Kasumi-1 (cell line): ENCODE measurements around the gene TNK2.
"Not testable (repeated sequence)": the region's sequence is repeated elsewhere in the genome, so short reads cannot be mapped to it uniquely, and the experiment has no call there.

Experiments
- DNase-seq, 2 experiments: peaks; one replicate each; lab custom pipeline; 2025; lab: John Stamatoyannopoulos, UW

Gene TNK2

GRCh38 chr3:195907934-195908693 lies at the start of gene TNK2:
TNK2 (minus strand) TSS chr3:195908551; CDS start chr3:195888588, 19,963 bp downstream.
- DNase-seq, result peak; percentile 59 to 67

GRCh38 chr3:195956577-195956976 lies 48.2 kb upstream of the TNK2 start:
- DNase-seq, result no peak

DNA sequence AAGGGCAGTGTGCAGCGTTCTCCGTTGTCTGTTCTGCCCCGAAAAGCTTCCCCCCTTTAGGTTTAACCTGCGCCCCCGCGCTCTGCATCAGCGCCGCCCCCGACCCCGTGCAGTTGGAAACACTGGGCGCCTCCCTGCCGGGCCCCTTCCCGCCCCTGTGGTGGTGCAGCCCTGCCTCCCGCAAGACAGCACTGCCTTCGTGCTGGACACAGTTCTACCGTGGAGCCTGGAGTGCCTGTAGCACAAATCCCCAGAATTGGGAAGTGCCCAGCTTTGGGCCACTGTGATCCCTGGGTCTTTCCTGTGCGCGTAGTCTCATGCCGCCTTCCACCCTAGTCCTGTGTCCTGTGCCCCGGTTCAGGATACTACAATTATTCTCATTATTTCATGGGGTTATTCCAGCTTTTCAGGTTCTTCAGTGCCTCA lies 47.1 kb upstream of the TNK2 start:
- not testable (repeated sequence) for DNase-seq

GRCh38 chr3:195954752-195955119 lies 46.4 kb upstream of the TNK2 start:
- not testable (repeated sequence) for DNase-seq

DNA sequence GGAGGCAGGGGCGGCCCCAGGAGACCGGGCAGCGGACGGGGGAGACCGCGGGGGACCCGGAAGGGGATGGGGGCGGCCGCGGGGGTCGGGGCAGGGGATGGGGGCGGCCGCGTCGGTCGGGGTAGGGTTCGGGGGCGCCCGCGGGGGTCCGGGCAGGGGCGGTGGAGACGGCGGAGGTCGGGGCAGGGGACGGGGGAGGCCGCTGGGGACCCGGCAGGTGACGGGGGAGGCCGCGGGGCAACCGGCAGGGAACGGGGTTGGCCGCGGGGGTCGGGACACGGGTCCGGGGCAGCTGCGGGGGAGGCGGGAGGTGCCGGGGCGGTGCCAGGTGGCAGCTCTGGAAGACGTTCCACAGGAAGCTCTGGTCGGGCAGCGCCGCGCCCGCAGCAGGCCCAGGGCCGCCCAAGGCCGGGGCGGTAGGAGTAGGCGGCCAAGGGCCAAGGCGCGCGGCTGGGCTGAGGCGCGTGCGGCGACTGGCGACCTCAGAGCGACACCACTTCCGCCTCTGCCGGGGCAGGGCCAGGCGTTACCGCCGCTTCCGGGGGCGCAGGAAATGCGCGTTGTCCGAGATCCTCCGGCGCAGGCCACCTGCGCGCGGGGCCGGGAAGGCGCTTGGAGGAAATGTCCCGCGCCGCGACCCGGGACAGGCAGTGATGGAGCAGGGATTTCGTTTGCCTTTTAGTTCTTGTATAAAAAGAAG lies 45.9 kb upstream of the TNK2 start:
- DNase-seq, result not testable (repeated sequence)

DNA sequence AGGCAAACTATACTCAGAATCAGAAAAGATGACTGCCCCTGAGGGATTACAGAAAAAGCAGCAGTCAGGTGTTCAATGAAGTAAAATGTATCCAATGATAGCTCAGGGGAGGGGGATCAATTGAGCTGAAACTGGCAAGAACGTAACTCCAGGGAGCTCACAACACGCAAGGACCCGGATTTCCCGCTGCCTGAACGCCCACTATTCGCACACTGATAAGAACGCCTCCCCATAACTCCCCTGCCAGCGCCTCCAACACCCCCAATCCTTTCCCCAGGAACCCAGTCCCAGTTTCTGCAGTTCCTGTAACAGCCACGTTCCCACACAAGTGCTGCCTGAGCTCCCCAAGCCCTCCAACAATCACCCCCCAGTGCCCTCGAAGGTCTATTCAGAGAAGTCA lies 44.2 kb upstream of the TNK2 start:
- DNase-seq, result not testable (repeated sequence)

DNA sequence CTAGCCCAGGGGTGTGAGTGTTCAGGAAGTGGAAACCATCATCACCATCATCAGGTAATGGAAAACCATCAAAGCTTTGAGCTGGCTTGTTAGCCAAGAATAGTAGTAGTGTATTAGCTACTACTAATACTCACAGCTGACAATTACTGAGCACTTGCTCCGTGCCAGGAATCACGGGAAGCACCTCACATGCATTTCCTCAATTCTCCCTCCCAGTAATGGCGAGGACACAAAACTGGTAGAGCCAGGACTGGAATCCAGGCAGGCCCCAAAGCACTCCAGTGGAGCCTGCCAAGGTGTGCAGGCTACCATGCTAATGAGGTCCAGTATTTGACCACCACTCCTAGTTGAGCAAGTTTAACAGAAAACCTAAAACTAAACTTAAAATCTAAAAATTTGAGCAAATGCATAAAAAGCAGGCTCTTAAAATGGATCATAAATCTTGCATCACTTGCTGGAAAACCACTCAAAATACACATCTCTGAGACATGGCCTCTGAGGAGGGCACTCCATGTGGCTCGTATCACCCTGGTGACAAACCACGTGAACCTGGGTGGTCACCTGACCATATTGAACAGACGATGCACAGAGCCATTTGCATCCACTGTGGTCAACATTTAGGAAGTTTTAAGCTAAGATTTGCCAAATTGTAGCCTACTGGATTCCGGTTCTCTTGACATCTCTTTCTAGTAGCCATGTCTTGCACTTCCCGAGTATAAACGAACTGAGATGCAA lies 43.3 kb upstream of the TNK2 start:
- not testable (repeated sequence) for DNase-seq

GRCh38 chr3:195950731-195951130 lies 42.4 kb upstream of the TNK2 start:
- DNase-seq, result not testable (repeated sequence)

- DNase-seq, result not testable (repeated sequence)
Measured at GRCh38 chr3:195950164-195950563, 41.8 kb upstream of the TNK2 start.

DNA sequence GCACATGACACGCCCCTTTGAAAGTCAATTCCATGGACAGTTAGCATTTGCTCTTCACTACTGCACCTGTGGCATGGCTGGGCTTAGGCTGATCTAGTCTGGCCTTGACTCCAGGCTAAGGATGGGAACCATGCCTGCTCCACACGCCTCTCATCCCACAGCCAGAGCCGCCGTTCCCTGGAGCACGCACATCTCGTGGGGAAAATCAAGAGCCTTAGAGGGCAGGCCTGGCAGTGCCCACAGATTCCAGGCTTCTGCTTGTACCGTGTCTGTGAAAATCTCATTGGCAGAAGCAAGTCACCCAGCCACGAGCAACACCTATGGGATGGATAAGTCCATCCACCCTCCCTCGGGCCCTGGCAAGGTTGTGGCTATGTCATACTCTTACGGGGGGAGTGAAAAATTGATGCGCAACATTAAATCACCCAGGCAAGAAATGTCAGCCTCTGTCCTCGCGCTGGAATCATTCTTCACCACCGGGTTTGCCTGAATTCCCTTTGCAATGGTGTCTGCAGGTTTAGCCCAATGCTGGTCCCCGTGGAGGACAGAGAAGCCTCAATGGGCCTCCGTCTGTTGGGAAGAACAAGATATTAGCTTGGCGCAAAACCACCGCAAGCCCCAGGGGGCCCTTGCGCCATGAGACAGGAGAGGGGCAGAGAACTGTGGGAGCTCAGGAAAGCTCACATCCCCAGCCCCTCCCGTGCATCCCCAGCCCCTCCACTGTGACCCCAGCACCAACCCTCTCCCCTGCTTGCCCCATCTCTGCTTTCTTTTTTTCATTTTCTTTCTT lies 38.8 kb upstream of the TNK2 start:
- not testable (repeated sequence) for DNase-seq

DNA sequence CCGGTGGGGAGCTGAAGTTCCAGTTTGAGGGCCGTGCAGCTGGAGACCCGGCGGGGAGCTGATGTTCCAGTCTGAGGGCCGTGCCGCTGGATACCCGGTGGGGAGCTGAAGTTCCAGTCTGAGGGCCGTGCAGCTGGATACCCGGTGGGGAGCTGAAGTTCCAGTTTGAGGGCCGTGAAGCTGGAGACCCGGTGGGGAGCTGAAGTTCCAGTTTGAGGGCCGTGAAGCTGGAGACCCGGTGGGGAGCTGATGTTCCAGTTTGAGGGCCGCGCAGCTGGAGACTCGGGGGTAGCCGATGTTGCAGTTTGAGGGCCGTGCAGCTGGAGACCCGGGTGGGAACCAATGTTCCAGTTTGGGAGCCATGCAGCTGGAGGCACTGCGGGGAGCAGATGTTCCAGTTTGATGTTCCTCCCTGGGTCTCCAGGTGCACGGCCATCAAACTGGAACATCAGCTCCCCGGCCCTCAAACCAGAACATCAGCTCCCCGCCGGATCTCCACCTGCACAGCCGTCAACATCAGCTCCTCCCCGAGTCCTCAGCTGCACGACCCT lies 33.0 kb upstream of the TNK2 start:
- DNase-seq, result not testable (repeated sequence)

DNA sequence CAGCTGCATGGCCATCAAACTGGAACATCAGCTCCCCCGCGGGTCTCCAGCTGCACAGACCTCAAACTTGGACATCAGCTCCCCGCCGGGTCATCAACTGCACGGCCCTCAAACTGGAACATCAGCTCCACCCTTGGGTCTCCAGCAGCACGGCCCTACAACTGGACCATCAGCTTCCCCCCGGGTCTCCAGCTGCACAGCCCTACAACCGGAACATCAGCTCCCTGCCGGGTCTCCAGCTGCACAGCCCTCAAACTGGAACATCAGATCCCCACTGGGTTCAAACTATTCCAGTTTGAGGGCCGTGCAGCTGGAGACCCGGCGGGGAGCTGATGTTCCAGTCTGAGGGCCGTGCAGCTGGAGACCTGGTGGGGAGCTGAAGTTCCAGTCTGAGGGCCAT lies 32.5 kb upstream of the TNK2 start:
- not testable (repeated sequence) for DNase-seq

DNA sequence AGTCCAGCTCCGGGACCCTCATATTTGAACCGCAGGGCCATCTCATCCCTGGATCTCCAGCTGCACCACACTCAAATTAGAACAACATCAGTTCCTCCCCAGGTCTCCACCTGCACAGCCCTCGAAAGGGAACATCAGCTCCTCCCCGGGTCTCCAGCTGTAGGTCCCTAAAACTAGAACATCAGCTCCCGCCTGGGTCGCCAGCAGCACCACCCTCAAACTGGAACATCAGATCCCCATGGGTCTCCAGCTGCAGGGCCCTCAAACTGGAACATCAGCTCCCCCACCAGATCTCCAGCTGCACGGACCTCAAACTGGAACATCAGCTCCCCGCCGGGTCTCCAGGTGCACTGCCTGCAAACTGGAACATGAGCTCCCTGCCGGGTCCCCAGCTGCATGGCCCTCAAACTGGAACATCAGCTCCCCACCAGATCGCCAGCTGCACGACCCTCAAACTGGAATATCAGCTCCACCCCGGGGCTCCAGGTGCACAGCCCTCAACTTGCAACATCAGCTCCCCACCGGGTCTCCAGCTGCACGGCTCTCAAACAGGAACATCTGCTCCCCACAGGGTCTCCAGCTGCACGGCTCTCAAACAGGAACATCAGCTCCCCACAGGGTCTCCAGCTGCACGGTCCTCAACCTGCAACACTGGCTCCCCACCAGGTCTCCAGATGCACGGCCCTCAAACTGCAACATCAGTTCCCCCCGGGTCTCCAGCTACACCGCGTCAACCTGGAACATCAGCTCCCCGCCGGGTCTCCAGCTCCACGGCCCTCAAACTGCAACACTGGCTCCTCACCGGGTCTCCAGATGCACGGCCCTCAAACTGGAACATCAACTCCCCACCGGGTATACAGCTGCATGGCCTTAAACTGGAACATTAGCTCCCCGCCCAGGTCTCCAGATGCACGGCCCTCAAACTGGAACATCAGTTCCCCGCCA lies 31.4 kb upstream of the TNK2 start:
- DNase-seq, result not testable (repeated sequence)

DNA sequence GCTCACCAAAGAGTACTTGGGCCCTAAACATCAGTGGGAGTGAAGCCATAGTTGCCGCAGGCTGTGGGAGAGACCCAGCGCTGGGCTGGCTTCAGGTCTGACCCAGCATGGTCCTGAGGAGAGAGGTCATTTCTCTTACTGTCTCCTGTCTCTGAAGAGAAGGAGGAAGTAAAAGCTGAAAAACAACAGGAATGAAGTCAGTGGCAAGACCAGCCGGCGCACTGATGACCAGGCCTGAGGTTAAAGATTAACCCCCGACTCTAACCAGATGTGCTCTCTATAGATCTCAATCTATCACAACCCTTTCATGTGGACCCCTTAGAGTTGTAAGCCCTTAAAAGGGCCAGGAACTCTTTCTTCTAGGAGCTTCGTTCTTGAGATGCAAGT lies 24.7 kb upstream of the TNK2 start:
- not testable (repeated sequence) for DNase-seq

GRCh38 chr3:195932418-195933043 lies 24.2 kb upstream of the TNK2 start:
- DNase-seq, result no peak

GRCh38 chr3:195931582-195932273 lies 23.4 kb upstream of the TNK2 start:
- no peak for DNase-seq

- no peak for DNase-seq
Measured at GRCh38 chr3:195929452-195929851, 21.1 kb upstream of the TNK2 start.

- DNase-seq, result no peak
Measured at GRCh38 chr3:195921334-195921791, 13.0 kb upstream of the TNK2 start.

DNA sequence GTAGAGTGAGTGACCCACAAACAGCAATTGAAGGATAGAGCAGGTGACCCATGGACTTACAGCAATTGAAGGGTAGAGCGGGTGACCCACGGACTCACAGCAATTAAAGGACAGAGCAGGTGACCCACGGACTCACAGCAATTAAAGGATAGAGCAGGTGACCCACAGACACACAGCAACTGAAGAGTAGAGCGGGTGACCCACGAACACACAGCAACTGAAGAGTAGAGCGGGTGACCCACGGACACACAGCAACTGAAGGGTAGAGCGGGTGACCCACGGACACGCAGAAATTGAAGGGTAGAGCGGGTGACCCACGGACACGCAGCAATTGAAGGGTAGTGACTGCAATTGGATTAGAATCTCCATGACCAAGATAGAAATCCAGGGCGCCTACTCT lies 9.8 kb upstream of the TNK2 start:
- no peak for DNase-seq
